Pancreas (tissue), 10 donors: ENCODE results near the gene TAF6. TPM values are rescaled to one million over a fixed set of nuclear protein-coding genes. Genes with fewer than 3 reads are reported as not detected.

Experiments used
- ATAC-seq, 4 donors: fragments of 200-7000 bp; cut with Tn5 transposase; one replicate each; pipeline versions ENCODE4 v1.8.0 to v1.9.1; 2020; ENCODE audit warnings: mild to moderate bottlenecking in 4 of 4, moderate library complexity in 4 of 4
- DNase-seq, 6 donors: peaks; one replicate each; pipeline ENCODE4 v3.0.0-alpha.2; 2020
- FAIRE-seq: peaks from 2 replicates; lab custom pipeline; 2012; peaks lifted over from hg19 to GRCh38; lab: Jason Lieb, UNC
- H3K27ac ChIP-seq, 4 donors: fragments of 200-600 bp; sonication (generic); 1 replicate in 3 of 4; 2 replicates in 1 of 4; pipeline versions ENCODE4 v1.5.0 to v1.8.0; 2020
- H3K27me3 ChIP-seq, 4 donors: fragments of 200-600 bp; one replicate each; pipeline ENCODE4 v1.8.0; 2021
- H3K36me3 ChIP-seq, 3 donors: fragments of 200-600 bp; sonication (generic) in 1 of 3; one replicate each; pipeline versions ENCODE4 v1.5.0 to v1.8.0; 2020 to 2021
- H3K4me1 ChIP-seq, 3 donors: fragments of 200-600 bp; one replicate each; pipeline ENCODE4 v1.8.0; 2021
- H3K4me3 ChIP-seq, 4 donors: fragments of 200-600 bp; sonication (generic) in 2 of 4; one replicate each; pipeline versions ENCODE4 v1.5.0 to v1.8.0; 2020 to 2021
- H3K9me3 ChIP-seq, 4 donors: fragments of 200-600 bp; one replicate each; pipeline ENCODE4 v1.8.0; 2021
- WGBS, 2 donors: extraction: QIAGEN DNeasy Blood & Tissue Kit; methylation state at CpG; one replicate each; pipeline ENCODE4 v1.1.7; 2013; 5-methylcytosine and 5-hydroxymethylcytosine counted together
- intact Hi-C, 3 donors: fragments of 100-400 bp; cut with DNase I; formaldehyde crosslinking; loops; one replicate each; pipeline versions ENCODE4 v1.11.1 to v1.14.2; 2022
- polyA plus RNA-seq, 2 donors: library from polyadenylated mRNA; stranded (reverse); fragments of 200-250 nt; gene quantifications; one replicate each; pipeline ENCODE4 v1.2.3, GENCODE V29; 2013
- total RNA-seq, 6 donors: library from RNA; stranded (reverse); fragmentation: NEBNext Ultra II Directional in 4 of 6; extraction: Animal tissue kit (Norgen Biotek cat#: 25700) in 4 of 6; gene quantifications; one replicate each; pipeline versions ENCODE4 v1.2.1 to v1.2.4, GENCODE V29; 2021 to 2023
- TF ChIP-seq, protein P1 (sequence below), 4 donors: fragments of 200-600 bp; sonication (generic) in 3 of 4; IDR thresholded peaks; one replicate each; pipeline versions ENCODE4 v1.5.0 to v1.8.0; 2021; ENCODE audit warnings: antibody characterized with exemption in 4 of 4
- donor health status: healthy with polysubstance abuse.
- donor health status: DM: no; HTN: no; CAD: no; lungs with moderate emphysema.
- donor health status: DM: no; HTN: no; CAD: no.
- donor health status: control.
- donor health status: control.
- donor health status: Bipolar disorder and iron deficiency.
- donor health status: DM: yes; HTN: yes; CAD: no.
- donor health status: DM: no; HTN: no; CAD: no.
- donor health status: DM: no; HTN: no; CAD: no.
- donor health status: DM: yes; HTN: yes; CAD: no.

Gene TAF6
- total and polyA plus RNA-seq, 8 donors, result 11.7 to 39.6 (median 15.3) TPM

DNA sequence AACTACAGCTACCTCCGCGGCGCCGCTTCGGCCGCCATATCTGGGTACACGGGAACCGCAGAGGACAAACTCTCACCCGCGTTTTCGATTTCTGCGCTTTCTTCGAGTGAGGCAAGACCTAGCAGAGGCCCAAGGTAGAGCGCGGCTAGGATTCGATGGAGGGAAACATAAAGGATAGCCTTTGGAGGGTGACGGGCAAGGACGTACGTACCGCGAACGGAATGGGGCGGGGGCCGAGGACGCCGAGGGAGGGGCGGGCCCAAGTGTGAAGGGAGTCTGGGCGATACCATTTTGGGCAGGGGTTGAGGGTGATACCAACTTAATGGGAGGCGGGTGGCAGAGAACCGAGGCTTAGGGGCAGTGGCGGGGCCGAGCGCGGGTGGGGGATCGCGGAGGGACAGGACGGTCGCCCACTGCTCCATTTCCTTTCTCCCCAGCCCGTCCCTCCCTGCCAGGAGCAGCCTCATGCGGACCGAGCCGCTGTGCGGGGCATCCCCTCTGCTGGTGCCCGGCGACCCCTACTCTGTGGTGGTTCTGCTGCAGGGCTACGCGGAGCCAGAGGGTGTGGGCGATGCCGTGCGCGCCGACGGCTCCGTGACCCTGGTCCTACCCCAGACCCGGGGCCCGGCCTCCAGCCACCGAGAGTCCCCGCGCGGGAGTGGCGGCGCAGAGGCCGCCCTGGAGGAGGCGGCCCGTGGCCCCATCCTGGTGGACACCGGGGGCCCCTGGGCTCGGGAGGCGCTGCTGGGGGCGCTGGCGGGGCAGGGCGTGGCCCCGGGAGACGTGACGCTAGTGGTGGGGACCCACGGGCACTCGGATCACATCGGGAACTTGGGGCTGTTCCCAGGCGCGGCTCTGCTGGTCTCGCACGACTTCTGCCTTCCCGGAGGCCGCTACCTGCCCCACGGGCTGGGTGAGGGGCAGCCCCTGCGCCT is 8.0 kb upstream of the TAF6 start, which contains the start of gene MBLAC1:
MBLAC1 (plus strand) TSS at position 37 of the 935 bp plus-strand sequence; CDS start at position 466, 429 bp downstream.
- FAIRE-seq, result no peak
- 0 to 1% methylated on average over 68 to 85 of the region's 85 CpGs for WGBS, 2 donors
- peak; percentile 90 to 96 (median 92) for ATAC-seq

DNA sequence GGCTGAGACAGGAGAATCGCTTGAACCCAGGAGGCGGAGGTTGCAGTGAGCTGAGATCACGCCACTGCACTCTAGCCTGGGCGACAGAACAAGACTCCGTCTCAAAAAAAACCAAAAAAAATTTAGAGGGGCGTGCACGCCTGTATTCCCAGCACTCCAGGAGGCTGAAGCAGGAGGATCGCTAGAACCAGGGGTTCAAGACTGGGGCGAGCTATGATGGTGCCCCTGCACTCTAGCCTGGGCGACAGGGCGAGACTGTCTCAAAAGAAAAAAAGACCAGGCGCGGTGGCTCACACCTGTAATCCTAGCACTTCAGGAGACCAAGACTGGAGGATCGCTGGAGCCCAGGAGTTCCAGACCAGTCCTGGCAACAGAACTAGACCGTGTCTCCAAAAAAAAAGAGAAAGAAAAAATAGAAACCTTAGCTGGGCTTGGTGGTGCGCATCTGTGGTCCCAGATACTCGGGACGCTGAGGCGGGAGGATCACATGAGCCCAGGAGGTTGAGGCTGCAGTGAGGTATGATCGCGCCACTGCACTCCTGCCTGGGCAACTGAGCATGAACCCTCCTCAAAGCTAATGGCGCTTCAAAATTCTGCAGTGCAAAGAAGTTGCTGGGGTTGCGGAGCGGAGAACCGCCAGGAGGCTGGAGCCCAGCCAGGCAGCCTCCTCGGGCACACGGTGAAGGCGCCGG is 7.2 kb upstream of the TAF6 start:
- FAIRE-seq, result no peak
- H3K4me1 ChIP-seq, result peaks cover 0 to 13% (median 8%) of the 10 kb centered on the region in 3 donors
- peak in 1 of 6 donors; percentile 86 for DNase-seq

More for the DNA sequence above, 8.0 kb upstream of the TAF6 start, which contains the start of gene MBLAC1:
- peaks cover 0 to 14% (median 8%) of the 10 kb centered on the region in 3 donors for H3K4me1 ChIP-seq
- intact Hi-C loops, result no loop called here
- peak within 1 kb of the TSS; percentile 54 to 98 (median 94) for H3K4me3 ChIP-seq
- DNase-seq, result peak; percentile 88 to 92 (median 90)
- H3K27me3 ChIP-seq, result no peaks in the 10 kb centered on the region
- TF ChIP-seq, protein P1, sequence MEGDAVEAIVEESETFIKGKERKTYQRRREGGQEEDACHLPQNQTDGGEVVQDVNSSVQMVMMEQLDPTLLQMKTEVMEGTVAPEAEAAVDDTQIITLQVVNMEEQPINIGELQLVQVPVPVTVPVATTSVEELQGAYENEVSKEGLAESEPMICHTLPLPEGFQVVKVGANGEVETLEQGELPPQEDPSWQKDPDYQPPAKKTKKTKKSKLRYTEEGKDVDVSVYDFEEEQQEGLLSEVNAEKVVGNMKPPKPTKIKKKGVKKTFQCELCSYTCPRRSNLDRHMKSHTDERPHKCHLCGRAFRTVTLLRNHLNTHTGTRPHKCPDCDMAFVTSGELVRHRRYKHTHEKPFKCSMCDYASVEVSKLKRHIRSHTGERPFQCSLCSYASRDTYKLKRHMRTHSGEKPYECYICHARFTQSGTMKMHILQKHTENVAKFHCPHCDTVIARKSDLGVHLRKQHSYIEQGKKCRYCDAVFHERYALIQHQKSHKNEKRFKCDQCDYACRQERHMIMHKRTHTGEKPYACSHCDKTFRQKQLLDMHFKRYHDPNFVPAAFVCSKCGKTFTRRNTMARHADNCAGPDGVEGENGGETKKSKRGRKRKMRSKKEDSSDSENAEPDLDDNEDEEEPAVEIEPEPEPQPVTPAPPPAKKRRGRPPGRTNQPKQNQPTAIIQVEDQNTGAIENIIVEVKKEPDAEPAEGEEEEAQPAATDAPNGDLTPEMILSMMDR (IDR thresholded peaks at IDR 0.05), result no peak
- no peaks in the 10 kb centered on the region for H3K9me3 ChIP-seq
- no peaks in the 10 kb centered on the region for H3K36me3 ChIP-seq
- peak within 1 kb of the TSS; percentile 84 to 94 (median 89) for H3K27ac ChIP-seq

DNA sequence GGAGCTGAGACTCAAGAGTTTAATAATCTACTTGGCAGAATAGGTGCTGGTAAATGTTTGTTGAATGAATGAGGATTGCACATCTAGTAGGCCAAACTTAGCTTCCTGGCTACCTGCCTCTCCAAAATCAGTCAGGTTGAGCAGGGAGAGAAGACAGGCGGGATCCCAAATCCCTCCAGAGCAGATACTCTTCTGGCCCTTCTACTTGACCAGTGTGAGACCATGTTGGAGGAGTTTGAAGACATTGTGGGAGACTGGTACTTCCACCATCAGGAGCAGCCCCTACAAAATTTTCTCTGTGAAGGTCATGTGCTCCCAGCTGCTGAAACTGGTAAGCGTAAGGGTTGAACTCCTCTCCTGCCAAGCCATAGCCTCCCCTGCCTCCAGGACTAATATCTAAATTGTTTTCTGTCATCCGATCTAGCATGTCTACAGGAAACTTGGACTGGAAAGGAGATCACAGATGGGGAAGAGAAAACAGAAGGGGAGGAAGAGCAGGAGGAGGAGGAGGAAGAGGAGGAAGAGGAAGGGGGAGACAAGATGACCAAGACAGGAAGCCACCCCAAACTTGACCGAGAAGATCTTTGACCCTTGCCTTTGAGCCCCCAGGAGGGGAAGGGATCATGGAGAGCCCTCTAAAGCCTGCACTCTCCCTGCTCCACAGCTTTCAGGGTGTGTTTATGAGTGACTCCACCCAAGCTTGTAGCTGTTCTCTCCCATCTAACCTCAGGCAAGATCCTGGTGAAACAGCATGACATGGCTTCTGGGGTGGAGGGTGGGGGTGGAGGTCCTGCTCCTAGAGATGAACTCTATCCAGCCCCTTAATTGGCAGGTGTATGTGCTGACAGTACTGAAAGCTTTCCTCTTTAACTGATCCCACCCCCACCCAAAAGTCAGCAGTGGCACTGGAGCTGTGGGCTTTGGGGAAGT is 5.4 kb upstream of the TAF6 start:
- 81 to 87% methylated on average over 4 of the region's 4 CpGs for WGBS, 2 donors
- Histone ChIP-seq H3K4me1 (peaks cover 0 to 17% (median 8%) of the 10 kb centered on the region in 3 donors), H3K4me3 (no peak overlapping the region), H3K36me3 (no peaks in the 10 kb centered on the region), H3K9me3 (no peaks in the 10 kb centered on the region), H3K27ac (no peak overlapping the region), H3K27me3 (no peaks in the 10 kb centered on the region)
- FAIRE-seq (no peak), ATAC-seq (no peak), DNase-seq (no peak)
- intact Hi-C loops, result no loop called here
- TF ChIP-seq, protein P1 (IDR thresholded peaks at IDR 0.05), result no peak

More for the DNA sequence above, 7.2 kb upstream of the TAF6 start:
- Histone ChIP-seq H3K27me3 (no peaks in the 10 kb centered on the region), H3K36me3 (no peaks in the 10 kb centered on the region), H3K4me3 (peak overlapping the region; percentile 54 to 98 (median 94)), H3K9me3 (no peaks in the 10 kb centered on the region), H3K27ac (peak overlapping the region; percentile 84 to 94 (median 89))
- WGBS, 2 donors, result 9 to 10% methylated on average over 29 of the region's 29 CpGs
- intact Hi-C loops, result no loop called here
- ATAC-seq, result peak; percentile 0 to 51 (median 31)
- TF ChIP-seq, protein P1 (IDR thresholded peaks at IDR 0.05), result no peak

DNA sequence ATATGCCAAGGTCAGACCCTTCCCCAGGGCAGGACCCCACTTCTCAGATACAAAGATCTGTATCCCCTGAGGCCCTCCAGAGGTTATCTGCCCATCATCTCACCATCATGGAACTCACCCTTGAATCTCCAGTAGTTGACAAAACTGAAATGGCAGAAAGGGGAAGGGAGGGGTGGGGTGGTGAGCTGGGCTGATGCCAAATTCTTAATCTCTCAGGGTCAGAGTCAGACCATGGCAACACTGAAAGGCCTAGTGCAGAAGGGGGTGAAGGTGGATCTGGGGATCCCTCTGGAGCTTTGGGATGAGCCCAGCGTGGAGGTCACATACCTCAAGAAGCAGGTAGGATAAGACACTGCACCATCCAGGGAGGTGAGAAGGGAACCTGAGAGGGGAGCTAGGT is 3.4 kb upstream of the TAF6 start:
- Histone ChIP-seq H3K27me3 (no peaks in the 10 kb centered on the region), H3K9me3 (no peaks in the 10 kb centered on the region), H3K4me1 (peaks cover 0 to 11% (median 8%) of the 10 kb centered on the region in 3 donors), H3K4me3 (no peak overlapping the region), H3K27ac (no peak overlapping the region), H3K36me3 (no peaks in the 10 kb centered on the region)
- FAIRE-seq, result no peak
- intact Hi-C loops, result no loop called here
- TF ChIP-seq, protein P1 (IDR thresholded peaks at IDR 0.05), result no peak
- 95 to 100% methylated on average over 1 of the region's 1 CpG for WGBS, 2 donors
- DNase-seq, result no peak
- no peak for ATAC-seq
